ENCODE data around the gene RPL36A.
A peak's percentile ranks its signal among the peaks of the same experiment; 100 is the strongest.

RPL36A gene

DNA sequence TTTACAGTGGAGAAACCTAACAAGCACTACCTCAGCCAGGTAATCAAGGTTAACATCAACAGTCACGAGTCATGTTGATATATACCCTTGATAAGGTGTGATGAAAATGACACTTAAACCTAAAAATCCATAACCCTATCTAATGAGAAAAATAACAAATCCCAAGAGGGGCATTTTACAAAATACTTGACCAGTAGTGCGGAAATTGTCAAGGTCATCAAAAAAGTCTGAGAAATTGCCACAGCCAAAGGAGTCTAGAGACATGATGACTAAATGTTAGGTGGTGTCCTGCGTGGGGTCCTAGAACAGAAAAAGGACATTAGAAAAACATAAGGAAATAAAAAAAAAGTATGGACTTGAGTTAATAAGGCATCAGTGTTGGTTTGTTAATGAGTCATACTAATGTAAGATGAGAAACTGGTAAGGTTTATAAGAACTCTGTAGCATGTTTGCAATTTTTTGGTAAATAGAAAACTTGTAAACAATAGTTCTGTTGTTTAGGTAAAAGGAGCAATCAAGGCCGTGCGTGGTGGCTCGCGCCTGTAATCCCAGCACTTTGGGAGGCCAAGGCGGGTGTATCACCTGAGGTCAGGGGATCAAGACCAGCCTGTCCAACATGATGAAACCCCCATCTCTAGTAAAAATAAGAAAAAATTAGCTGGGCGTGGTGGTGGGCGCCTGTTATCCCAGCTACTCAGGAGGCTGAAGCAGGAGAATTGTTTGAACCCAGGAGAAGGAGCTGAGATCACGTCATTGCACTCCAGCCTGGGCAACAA is 2.9 kb downstream of the RPL36A start:
- DNase-seq (ENCODE audit: low read depth), result no peak

DNA sequence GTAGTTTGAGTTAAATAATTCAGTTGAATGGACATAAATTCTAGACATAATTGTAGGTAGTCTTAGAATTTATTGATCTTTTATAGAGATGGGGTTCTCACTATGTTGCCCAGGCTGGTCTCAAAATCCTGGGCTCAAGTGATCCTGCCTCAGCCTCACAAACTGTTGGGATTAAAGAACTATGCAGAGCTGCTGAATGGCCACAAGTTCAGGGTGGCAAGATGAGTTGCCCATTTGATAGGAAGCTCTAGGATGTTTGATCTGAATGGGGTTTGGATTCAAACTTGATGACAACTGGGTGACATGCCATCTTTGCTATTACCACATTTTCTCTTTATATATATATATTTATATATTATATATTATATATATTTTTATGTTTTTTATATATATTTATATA is 3.6 kb downstream of the RPL36A start:
- DNase-seq (ENCODE audit: low read depth), result no peak

DNA sequence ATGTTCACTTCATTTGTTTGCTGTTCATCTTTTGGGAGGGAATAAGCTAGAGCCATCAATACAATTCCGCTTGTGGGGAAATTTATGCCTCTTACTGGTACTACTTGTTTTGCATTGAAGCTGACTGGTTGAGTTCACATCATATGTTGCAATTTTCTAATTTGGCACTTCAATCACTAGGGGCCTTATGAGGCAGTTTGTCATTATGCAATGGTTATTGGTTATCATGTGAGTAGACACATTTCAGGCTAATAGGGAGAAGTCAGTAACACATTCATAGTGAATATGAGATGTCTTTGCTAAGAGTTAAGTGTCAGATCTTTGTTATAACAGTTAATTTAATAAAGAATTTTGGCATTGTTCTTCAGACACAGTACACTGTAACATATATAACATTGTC is 5.0 kb downstream of the RPL36A start:
- no peak for DNase-seq (ENCODE audit: low read depth)

DNA sequence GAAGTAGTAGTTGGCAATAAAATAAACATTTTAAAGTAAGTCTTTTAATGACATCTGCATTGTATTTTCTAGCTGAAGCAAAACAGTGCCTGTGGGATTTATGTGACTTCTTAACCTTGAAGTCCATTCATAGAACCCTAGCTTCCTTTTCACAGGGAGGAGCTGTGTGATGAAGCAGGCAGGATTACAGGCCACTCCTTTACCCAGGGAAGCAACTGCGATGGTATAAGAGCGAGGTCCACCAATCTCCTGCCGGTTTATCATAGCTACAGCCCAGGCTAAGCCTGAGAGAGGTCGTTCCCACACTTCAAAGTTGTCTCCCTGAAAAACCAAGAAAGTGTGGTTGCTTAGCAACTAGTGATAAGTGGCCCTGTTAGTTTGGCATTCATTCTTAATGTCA is 7.0 kb downstream of the RPL36A start:
- DNase-seq (ENCODE audit: low read depth), result no peak

DNA sequence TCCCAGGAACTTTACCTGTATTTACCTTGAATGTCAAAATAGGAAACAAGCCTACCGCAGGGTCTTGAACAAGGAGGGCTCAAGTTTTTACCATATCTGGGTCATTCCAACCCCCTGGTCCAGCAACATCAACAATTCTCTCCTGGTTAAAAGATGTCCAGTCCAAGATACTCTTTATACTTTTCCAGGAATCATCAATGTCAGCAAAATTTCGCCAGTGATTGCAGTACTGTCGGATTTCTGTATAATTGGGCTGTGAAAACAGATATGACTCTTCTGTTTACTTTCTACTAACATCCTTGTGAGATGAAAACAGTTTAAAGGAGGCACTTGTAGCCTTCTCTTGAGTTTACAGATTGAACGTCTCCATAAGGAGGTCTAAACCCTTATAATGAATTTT is 7.9 kb downstream of the RPL36A start:
- DNase-seq (ENCODE audit: low read depth), result no peak

DNA sequence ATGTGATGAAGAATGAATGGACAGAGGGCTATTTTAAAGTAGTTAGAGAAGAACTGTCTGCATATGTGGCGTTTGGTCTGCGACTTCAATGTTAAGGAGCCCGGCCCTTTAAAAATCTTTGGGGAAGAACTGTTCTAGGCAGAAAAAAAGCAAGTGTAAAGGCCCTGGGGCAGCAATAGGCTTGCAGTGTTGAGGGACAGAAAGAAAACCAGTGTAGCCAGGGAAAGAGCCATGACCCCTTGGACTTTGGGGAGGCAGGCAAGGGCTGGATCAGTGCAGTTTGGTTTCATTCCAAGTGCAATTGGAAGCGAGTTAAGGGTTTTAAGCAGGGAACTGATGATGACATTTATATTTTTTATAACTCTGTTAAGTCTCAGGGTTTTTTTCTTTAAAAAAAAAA is 9.0 kb downstream of the RPL36A start:
- DNase-seq (ENCODE audit: low read depth), result no peak

DNA sequence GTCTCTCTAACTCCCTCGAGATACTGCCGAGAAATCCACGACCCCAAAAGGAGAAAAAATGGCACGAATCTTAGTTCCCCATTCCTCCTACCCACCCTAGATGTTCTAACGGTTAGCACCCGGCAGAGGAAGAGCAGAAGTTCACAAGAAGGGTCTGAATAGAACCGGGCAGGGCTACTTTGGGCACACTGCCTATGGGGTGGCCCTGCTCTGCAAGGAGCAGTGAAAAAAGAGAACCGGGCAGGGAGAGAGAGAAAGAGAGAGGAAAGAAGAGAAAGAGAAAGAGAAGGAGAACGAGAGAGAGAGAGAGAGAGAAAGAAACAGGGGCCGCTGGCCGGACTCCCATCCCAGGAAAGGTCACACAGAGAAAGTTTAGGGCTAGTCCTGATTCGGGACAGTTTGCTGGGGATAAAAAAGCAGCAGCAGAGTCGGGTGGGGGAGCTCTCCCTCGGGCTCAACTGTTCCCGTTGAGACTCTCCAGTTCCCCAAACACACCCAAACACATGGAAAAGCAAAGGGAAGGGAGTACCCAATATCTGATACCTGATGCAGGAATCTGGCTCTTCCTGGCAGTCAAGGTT is 16.4 kb downstream of the RPL36A start:
- DNase-seq (ENCODE audit: low read depth), result no peak

DNA sequence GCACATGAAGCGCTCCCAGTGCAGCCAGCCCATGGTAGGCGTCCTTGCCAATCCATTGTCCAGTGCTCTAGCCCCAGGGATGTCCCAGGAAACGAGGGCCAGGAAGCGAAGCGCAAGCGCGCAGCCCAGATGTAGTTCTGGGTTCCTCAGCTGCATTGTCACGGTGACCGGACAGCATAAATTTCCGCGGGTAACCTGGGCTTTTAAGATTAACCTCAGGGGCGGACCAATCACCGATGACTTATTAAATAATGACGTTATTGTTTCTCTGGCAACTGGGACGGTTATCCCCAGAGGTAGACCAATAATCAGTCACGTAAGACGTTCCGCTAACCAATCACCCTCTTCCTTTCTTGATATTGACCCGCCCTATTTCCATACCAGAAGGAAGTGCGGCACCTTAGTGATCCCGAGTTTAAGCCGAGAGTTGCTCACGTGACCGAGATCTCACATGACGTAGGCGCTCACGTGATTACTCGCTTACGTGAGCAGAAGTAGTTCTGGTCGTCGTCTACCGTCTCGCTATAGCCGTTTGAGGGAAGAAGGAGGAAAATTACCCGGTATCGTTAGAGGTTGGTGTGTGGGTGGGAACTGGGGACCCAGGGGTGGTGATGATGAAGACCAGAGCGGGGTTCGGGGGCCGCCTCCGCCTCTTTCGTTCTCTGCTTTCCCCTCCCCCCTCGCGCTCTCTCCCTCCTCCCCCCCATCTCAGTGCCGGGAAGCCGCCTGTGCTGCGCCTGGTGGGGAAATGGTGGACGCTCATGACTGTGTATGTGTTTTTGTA is 17.1 kb downstream of the RPL36A start, which contains the start of the genes GLA and HNRNPH2:
TSS of gene GLA (minus strand) at position 178 of the 784 bp plus-strand sequence. CDS start at position 156, 22 bp downstream.
TSS of gene HNRNPH2 (plus strand) at position 475 of the 784 bp plus-strand sequence. CDS start 3,767 bp downstream, outside the sequence.
- DNase-seq (ENCODE audit: low read depth), result peak; percentile 69

DNA sequence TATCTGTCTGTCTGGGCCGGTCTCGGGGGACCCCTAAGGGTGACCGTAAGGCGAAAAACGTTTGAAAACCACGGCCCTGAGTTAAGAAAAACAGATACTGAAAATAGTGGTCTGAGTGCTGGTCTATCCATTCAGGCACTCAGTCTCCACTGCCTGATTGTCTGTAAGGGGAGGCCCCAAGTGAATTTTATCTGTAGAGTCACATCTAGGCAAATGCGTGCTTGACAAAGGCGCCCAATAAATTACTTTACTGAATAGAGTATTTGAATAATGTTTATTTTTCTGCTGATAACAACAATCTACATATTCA is 17.7 kb downstream of the RPL36A start:
- DNase-seq (ENCODE audit: low read depth), result no peak

DNA sequence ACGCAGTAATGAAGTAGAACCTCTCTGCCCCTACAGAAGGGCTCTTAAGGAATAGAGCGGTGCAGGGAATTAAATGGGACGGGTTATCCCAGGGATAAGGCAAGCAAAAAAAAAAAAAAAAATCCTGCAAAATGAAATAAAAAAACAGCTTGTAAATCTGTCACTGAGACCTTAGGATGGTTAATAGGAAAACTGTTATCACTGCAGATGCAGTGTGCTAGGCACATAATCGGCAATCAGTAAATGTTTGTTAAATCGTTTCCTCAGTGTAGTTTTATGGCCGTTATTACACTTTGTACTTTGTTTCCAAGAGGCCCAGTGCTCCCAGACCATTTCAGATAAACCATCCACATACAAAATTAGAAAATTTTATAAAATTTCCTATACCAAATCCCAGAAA is 18.2 kb downstream of the RPL36A start:
- DNase-seq (ENCODE audit: low read depth), result no peak

DNA sequence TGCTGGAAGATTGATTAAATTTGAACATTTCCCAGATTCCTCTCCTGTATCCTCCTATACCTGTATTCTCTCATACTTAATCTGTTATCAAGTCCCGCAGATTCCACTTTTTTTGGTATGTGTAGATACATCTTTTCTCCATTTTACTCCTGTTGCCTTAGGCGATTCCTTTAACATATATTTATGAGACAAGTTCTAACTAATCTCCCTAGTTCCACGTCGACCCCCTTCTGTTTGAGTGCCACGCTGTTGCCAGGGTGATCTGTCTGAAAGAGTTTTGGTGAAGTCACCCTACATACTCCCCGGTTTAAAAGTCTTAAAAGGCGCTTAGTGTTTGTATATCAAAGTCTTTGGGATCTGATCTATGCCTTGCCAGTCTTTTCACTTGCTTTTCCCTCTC is 19.6 kb downstream of the RPL36A start:
- DNase-seq (ENCODE audit: low read depth), result no peak

DNA sequence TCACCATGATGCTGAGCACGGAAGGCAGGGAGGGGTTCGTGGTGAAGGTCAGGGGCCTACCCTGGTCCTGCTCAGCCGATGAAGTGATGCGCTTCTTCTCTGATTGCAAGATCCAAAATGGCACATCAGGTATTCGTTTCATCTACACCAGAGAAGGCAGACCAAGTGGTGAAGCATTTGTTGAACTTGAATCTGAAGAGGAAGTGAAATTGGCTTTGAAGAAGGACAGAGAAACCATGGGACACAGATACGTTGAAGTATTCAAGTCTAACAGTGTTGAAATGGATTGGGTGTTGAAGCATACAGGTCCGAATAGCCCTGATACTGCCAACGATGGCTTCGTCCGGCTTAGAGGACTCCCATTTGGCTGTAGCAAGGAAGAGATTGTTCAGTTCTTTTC is 21.2 kb downstream of the RPL36A start:
- DNase-seq (ENCODE audit: low read depth), result no peak

DNA sequence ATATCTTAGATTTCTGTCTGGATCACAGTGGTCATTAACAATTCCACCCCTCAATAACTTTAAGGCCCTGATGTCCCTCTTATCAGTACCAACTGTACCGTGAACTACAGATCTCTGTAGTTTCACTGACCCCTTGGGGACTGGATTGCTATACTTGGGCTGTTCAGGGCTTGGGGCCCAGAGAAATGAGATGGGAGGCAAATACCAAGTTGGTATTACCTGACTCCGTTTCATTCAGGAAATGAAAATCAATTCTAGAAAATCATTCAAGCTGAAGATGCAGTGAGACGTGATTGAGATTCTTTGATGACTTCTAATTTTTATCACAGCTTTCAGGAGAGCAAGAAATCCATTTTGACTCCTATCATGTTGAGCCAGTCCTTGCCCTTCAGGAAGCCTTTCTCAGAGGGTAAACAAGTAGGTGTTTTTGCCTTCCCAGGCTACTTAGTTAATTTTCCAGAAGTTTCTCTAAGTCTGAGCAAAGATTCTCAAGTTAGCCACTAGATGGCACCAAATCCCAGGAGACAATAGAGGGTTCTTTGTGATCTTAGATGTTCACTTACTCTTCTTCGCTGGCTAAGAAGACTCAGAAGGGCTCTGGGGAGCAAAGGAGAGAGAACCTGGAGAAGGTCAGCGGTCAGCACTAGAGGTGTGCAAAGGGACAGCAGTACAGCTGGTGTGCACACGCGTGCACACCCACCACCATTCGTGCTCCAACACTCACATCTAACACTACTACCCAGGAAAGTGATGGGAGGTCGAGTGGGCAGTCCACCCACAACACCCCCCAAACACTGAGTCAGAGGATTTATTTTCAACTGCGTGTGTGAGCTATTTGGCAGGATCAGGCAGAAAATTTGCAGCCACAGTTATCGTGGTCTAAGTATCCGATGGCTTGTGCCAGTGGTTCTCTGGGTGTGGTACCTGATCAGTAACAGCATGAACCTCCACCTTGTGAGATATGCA is 24.7 kb downstream of the RPL36A start:
- no peak for DNase-seq (ENCODE audit: low read depth)

DNA sequence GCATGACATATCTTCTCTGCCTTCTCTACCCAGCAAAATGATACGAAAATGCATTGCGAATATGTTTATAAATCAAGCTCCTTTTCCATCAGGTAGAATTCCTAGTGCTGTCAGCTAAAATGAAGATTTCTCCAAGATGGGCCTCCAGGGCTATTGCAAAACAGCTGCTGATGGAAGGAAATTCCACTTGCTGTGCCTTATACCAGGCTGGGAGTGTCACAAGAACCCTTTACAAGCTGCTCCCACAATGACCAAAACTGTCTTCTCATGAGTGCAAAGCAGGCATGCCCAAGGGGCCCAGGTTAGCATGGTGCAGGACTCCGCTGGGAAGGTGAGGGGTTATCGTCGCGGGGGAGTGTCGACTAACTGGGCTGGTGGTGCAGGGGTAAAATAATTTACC is 25.9 kb downstream of the RPL36A start:
- no peak for DNase-seq (ENCODE audit: low read depth)

DNA sequence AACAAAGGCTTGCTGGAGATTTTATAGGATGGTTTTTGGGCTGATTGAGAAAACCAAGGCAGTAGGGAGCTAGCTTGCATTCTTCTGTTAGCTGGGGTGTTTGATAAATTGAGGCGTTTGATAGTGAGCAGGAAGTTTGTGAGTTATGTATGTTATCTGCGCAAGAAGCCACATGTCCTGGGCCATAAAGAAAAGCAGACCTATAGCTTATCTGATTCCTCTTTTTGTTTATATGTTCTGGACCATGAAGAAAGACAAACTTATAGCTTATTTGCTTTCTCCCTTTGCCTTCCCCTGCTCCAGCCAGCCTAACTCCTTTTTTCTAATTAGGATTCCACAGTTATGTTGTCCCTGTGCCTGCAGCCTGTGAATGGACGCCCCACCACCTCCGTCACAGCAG is 26.4 kb downstream of the RPL36A start:
- DNase-seq (ENCODE audit: low read depth), result no peak

DNA sequence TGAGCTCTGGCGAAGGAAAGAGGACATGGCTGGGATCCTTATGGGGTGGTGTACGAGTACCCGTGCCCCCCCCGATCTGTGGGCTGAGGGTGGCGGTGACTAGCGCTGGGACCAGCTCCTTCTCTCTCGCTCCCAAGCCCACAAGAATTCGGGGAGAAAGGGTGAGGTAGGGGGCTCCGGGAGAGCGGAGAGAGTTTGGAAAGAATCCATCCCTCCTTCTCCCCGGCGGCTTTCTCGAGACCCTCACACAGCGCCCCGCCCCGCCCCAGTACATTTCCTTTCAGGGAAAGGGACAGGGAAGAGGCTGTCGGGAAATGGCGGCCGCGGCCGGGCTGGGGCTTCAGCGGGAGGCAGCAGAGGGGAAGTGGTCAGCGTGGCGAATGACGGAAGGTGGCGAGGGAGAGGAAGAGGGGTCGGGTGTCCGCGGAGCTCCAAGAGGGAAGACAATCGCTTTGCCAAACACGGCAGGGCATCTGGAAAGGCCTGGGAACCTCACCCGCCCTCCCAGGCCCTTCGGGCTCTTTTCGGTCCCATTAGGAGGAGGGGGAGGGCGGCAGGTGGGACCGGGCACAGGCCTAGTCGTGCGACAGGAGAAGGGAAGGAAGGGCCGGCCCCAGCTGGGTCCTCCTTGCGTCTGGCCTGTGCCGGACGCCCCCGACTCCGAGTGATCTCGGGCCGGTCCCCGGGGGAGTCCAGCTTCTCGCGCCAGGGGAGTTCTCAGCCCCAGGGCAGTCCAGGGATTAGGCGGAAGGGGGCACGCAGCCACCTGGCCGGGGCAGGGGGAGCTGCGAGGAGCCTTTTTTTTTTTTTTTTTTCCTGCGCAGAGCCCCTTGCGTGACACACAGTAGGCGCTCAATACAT is 27.4 kb downstream of the RPL36A start:
- no peak for DNase-seq (ENCODE audit: low read depth)

DNA sequence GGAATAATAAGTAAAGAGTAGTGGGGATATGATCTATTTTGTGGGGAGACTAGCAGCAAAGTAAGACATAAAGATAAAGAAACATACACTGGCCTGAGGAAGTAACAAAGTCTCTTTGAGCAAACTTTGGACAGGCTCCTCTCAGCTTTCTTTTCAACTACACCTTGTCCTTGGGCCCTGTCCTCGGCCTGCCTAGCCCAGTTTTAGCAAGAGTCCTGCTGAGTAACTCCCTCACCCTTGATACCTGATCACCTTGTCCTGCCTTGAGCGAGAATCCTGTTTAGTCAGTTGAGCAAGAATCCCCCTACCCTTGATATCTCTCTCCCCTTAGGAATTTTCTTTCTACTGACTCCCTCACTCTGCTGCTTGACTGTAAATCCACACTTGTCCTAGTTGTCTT is 28.7 kb downstream of the RPL36A start:
- DNase-seq (ENCODE audit: low read depth), result no peak

DNA sequence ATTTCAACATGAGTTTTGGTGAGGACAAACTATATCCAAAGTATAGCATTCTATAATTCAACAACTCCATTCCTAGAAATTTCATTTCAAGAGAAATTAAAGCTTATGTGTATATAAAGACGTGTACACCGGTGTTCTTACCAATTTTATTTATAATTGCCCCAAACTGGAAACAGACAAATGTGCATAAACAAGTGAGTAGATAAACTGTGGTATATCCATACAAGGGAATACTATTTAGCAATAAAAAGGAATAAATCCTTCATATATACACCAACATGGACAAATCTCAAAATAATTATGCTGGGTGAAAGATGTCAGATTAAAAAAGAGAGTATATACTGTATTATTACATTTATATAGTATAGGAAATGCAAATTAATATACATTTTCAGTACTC is 37.1 kb downstream of the RPL36A start:
- DNase-seq (ENCODE audit: low read depth), result no peak

DNA sequence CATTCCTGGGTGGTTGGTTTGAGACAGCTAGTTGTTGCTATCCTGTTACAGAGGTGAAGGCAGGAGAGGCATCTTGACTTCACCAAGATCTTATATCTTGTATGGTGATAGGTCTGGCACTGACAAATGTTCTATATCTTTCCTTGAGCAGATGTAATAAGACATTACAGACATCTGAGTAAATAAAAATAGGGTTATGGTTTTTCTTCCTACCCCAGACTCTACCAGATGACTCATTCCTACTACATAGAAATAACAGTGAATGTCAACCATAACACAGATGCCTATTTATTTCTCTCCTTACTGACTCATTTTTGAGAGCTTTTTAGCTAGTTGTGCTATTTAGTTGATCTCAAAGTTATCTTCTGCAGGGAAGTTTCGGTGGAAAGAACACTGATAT is 39.1 kb downstream of the RPL36A start:
- no peak for DNase-seq (ENCODE audit: low read depth)

DNA sequence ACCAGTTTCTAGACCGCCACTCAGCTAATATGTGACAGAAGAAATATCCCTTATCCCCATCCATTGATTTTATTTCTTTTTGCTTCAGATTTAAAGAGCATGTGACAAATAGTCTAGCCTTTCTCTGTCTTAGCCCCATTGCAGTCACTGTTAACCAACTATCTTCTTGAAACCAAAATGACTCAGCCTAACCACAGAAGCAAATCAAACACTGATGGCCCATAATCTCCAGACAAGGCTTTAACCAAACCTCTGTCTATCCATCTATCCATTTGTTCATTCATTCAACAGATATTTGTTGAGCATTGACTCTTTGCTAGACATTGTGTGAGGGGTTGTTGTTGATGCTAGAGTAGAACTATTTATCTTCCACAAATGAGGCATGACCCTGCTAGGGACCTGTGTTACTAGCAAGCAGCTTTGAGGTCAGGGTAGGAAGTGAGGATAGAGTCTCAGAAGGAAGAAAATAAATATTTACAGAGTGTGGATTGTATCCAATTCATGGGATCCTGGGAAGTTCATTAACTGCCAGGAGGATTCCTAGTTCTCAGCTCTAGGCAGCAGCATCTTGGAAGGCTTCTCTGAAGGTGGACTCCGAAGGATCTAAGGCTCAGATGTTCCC is 39.8 kb downstream of the RPL36A start:
- no peak for DNase-seq (ENCODE audit: low read depth)

DNA sequence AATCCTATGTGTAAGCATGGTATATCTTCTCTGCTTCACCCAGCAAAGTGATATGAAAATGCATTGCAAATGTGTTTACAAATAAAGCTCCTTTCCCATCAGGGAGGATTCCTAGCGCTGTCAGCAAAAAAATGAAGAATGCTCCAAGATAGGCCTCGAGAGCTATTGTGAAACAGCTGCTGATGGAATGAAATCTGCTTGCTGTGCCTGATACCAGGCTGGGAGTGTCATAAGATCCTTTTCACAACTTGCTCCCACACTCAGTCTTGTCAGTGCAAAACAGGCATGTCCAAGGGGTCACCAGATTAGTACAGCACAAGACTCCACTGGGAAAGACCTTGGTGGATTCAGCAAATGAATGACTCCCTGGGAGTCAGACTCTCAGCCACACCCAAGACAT is 51.3 kb downstream of the RPL36A start:
- no peak for DNase-seq (ENCODE audit: low read depth)

Data from activated T-helper 1 cell treated with Interleukin-2 at 50 U/mL for 16 hours (primary cell).